Stimulated activated CD4-positive, alpha-beta T cell treated with anti-CD3 and anti-CD28 coated beads, Interleukin-15, amount 100 ng/mL, for 1 hour (primary cell): ENCODE results near the gene GPRASP2.

Source experiments
- DNase-seq, 2 donors: peaks; one replicate each; pipeline ENCODE4 v3.0.0-alpha.2; 2020; ENCODE audit warnings: low read depth in 1 of 2, low spot score in 1 of 2

The GPRASP2 gene

GRCh38 chrX:102744307-102744706 is 32.1 kb downstream of the GPRASP2 start:
- DNase-seq: no peak

DNA sequence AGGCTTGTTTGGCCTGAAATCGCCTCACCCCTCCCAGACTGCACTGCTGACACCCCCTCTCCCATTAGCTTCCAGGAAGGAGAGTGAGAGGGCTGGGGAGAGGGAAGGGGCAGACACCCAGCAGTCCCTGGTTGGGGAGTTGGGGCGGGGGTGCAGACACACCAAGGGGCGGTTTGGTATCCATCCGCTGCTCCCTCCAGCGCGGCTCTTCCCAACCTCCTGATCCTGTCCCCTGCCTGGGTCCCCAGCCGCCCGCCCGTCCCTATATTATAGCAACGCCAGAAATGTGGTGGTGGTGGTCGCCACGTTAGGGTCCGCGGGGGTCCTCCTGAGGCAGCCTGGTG is 33.2 kb downstream of the GPRASP2 start:
- DNase-seq: no peak

DNA sequence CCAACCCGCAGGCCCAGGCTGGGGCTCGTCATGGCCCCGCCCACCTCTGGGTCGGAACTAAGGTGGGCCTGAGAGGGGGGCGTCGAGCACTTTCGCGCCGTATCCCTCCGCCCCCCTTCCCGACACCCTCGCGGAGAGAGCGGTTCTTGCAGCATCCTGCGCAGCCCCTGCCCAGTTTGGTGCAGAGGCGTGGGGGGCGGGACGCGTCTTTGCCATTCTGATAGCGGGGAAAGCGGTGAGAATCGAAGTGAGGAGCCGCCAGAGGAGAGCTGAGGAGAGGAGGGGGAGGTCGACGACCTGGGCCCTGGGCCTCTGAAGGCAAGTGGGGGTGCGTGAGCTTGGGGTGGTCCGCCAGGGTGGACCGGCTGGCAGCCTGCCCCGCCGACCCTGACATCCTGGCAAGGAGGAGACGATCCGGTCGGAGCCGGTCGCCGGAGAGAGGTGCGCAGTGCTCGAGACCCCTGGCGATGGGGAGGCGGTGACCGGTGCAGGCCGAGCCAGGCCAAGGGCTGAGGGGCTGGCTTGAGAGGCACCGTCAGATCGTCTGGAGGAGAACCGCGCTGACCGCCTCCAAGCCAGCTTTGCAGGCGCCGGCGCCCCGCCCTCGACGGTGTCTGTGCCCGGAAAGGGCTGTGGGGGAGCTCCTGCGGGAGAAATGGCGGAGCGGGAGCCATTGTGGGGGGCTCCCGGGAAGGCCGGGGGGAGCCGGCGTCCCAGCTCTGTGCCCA is 33.8 kb downstream of the GPRASP2 start:
- no peak for DNase-seq

DNA sequence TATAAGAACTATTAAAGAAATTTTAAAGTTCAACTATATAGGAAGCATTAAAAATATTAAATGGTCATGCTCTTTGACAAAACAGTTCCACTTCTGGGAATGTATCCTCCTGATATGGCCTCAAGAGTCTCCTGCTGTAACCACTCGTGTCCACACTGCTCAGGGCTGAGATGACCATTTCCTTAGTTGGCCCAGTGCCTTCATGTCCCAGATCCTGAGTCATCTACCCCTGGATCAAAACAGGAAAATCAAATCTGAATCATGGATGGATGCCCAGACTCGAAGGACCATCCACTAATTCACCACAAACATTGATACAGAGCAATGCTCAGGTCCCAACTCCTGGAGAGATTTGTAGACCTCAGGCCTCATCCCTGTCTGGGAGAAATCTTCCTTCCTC is 53.0 kb downstream of the GPRASP2 start:
- no peak for DNase-seq

DNA sequence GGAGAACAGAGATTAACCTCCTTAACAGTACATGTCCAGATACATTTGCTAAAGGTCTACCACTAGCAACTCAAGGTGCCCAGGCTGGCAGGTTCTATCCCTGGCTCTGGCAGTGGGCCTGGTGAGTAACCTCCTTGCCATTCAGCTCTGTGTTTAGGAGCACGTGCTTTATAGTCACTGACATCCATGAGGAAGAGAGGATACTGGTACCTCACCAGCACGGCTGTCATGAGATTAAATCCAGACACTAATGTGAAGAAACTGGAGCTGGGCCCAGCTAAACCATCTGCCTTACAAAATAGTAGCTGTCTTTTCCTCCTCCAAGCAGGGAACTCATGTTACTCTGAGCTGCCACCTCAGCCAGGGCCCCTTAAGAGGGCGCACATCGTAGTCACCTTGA is 53.6 kb downstream of the GPRASP2 start:
- DNase-seq: no peak

DNA sequence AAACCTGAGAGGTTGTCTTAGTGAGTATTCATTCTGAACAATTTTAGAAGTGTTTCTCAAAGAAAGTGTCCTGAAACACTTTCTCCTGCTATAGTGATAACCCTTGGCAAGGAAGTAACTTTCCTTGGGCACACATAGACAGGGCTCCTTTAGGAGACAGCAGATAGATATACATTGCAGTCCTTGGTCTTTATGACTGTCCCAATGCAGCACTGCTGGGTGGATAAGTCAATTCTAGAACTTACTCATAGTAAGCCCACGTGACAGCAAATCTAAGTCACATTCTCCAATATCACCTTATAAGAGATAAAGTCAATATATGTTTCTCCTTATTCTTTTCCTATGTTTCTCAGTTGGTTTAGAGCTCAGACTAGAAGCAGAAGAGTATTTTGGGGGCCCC is 55.0 kb downstream of the GPRASP2 start:
- no peak for DNase-seq
